Measurements from ENCODE around the gene CFL1.

The CFL1 gene

GRCh38 chr11:65869643-65870306, 11.8 kb upstream of the CFL1 start:
- no peak for DNase-seq

- no peak for DNase-seq
Measured at GRCh38 chr11:65868907-65869306, 10.9 kb upstream of the CFL1 start.

GRCh38 chr11:65868076-65868667, 10.2 kb upstream of the CFL1 start:
- DNase-seq, result peak; percentile 63

- peak; percentile 78 for DNase-seq
Measured at GRCh38 chr11:65867284-65868071, 9.5 kb upstream of the CFL1 start.

- DNase-seq, result no peak
Measured at GRCh38 chr11:65866509-65867283, 8.7 kb upstream of the CFL1 start.

- no peak for DNase-seq
Measured at GRCh38 chr11:65865550-65866172, 7.7 kb upstream of the CFL1 start.

GRCh38 chr11:65864706-65865471, 6.9 kb upstream of the CFL1 start:
- no peak for DNase-seq

- no peak for DNase-seq
Measured at GRCh38 chr11:65863889-65864705, 6.1 kb upstream of the CFL1 start.

GRCh38 chr11:65862941-65863888, 5.2 kb upstream of the CFL1 start:
- DNase-seq, result no peak

- no peak for DNase-seq
Measured at GRCh38 chr11:65862191-65862735, 4.3 kb upstream of the CFL1 start.

GRCh38 chr11:65861533-65862183, 3.7 kb upstream of the CFL1 start:
- DNase-seq, result no peak

- DNase-seq, result no peak
Measured at GRCh38 chr11:65861165-65861505, 3.2 kb upstream of the CFL1 start.

GRCh38 chr11:65860278-65861164, 2.5 kb upstream of the CFL1 start, which contains the start of gene MUS81:
TSS of gene MUS81 (plus strand) at chr11:65860433. CDS start at chr11:65860754, 321 bp downstream.
- peak; percentile 100 for DNase-seq

- DNase-seq, result no peak
Measured at GRCh38 chr11:65859812-65860277, 1.9 kb upstream of the CFL1 start.

GRCh38 chr11:65859095-65859811, 1.3 kb upstream of the CFL1 start:
- DNase-seq, result peak; percentile 100

- no peak for DNase-seq
Measured at GRCh38 chr11:65858681-65859087, 704 bp upstream of the CFL1 start.

- DNase-seq, result peak; percentile 76
Measured at GRCh38 chr11:65857500-65857852, 504 bp downstream of the CFL1 start.

All from hematopoietic multipotent progenitor cell treated with erythropoietin and hydrocortisone succinate and interleukin-3 and kit ligand, for 4 days (in vitro differentiated cells).